ENCODE data around the gene EGFL8. TPM values are rescaled to one million over a fixed set of nuclear protein-coding genes. Genes with fewer than 3 reads are reported as not detected.
"Not testable (repeated sequence)": the region's sequence is repeated elsewhere in the genome, so short reads cannot be mapped to it uniquely, and the experiment has no call there.

Gene EGFL8
- 7.5 TPM for total RNA-seq

DNA sequence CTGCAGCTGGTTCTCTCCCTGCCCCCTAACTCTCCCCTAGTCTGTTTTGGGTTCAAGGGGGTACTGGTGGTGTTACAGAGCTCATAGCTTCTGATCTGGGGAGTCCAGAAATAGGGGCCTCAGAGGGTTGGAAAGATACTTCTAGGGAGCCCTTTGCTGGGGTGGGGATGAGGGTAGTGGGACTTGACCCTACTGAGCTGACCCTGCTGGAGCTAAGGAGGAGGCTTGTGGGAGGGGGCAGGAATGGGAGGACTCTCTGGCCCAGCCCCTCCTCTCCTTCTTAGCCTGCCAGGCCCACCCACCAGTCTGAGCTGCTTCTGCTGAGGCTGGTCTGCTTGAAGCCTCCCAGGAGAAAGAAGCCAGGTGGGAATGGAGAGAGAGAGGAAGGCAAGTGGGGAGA is at the start of gene EGFL8:
EGFL8 (plus strand) TSS at position 301 of the 400 bp plus-strand sequence. CDS start 1,571 bp downstream, outside the sequence.
- DNase-seq: no peak

GRCh38 chr6:32114796-32115195 is 49.6 kb upstream of the EGFL8 start:
- DNase-seq: no peak

DNA sequence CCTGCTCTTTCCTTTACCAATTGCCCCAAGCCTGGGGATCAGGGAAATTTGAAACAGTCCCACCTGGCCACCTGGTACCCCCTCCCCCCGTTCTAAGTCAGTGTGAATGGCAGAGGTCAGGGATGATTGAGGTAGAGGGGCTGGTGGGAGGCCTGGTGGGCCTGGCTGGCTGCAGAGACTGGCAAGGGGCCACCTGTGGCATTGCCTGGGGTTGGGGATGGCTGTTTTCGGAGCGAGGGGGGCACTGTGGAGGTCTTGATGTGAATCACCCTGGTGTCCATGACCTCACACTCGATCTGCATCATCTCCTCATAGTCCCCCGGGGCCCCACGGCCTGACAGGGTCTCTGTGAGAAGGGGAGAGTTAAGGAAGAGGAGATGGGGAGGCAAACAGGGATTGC is 48.8 kb upstream of the EGFL8 start:
- no peak for DNase-seq

GRCh38 chr6:32116674-32117073 is 47.7 kb upstream of the EGFL8 start:
- DNase-seq: no peak

- no peak for DNase-seq
Measured at GRCh38 chr6:32117461-32117860, 46.9 kb upstream of the EGFL8 start.

DNA sequence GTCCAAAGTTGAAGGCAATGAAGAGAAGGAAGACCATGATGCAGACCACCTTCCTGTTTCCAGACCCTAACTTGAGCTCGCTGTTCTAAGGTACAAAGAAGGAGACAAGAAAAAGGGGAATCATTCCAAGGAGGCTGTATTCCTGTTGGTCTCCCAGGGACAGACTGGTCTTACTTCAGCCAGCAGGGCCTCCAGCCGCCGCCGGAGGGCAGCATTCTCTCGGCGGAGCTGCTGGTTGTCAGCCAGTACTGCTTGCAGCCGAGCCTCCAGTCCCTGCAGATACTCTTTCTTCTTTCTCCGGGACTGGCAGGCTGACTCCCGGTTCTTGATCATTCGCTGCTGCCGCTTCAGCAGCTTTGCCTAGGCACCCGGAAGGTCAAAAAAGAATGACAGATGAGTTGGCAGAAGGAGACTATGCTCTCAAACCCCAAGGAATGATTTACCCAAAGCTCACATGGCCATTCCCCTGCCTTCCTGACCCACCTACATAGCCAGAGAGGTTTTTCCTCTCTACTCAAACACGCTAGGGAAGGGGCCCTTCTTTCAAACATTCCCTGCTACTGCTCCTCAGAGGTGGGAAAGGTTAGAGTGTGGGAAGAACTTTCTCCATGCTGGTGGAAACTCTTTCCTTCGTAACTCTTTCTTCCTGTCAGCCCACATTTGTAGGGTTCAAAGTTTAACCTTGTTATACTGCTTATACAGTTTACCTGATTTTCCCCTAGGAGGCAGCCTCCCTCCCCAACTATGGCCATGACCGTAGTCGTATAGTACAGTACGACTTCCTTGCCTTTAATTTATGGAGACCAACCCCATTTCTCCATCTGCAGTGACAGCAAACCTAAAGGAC is 45.4 kb upstream of the EGFL8 start:
- peak; percentile 84 for DNase-seq

DNA sequence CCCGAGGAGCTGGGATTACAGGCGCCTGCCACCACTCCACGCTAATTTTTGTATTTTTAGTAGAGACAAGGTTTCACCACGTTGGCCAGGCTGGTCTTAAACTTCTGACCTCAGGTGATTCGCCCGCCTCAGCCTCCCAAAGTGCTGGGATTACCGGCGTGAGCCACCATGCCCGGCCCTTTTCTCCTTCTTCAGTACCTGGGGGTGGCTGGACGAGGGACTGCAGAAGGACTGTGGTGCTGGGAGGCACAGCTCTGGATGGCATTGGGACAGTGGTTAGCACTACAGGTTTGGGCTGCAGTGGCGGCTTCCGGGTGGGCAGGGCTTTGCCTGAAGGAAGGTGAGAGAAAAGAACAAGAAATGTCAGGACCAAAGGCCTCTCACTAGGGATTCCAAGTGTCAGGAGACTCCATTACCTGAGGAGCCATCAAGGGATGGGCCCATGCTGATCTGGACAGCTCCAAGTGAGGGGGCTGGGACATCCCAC is 43.8 kb upstream of the EGFL8 start:
- no peak for DNase-seq

DNA sequence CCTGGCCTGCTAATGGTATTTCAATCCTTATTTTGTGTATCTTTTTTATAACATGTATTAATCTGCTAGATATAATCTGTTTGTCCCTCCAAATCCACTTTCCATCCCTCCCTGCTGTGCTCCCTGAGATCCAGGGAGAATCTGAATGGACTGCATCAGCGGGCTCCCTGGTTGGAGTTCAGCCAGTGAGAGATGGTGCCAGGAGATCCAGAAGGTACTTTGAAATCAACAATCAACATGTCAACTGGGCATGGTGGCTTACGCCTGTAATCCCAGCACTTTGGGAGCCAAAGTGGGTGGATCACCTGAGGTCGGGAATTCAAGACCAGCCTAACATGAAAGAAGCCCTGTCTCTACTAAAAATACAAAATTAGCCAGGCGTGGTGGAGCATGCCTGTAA is 40.7 kb upstream of the EGFL8 start:
- DNase-seq: no peak

- no peak for DNase-seq
Measured at GRCh38 chr6:32126880-32127279, 37.5 kb upstream of the EGFL8 start.

DNA sequence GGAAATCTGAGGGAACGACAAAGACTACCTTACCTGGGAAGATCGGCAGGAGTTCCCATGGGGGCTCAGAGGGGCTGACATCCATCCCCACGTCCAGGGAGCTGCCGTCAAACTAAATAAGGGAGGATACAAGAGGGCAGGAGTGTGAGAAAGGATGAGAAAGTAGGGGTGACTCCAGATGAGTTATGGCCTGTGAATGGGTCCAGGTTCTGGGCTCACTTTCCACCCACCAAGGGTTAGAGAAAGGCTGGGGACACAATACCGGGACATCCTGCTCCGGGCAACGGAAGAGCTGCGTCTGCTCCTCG is 37.0 kb upstream of the EGFL8 start:
- no peak for DNase-seq

DNA sequence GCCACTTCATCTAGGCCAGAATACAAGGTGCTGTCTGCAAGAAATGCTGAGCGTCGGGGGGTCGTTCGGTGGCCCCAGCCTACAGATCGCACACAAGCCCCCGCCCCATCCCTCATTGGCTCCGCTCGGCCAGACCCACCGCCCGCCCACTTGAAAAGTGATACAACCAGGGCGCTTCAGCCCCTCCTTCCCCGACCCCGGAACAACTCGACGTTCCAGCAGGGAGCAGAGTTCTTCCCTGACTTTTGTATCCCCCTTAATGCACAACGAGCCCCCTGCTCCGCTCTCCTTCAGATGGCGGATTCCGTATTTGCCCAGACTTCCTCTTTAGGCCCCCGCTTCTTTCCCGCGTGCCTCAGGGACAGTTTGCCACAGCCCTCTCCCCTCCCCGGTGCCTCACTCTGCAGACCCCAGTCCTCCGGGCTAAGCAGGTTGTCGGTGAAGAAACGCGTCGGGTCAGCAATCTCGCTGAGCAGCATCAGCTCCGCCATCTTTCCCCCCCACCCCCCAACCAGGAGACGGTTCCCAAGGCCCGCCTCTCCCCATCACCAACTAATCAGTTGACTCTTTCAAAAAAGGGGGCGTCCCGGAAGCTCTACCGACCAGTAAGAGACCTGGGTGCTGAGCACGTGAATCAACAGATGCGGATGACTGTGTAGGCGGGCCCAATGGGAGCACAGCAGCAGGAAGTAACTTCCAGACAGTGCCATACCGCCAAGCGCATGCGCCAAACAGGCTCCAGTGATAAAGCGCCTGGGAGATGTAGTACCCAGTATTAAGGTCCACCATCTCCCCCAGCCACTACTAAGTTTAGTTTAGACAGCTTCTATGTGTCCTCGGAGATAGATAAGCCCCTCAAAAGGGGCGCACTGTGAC is 36.4 kb upstream of the EGFL8 start, which contains the start of gene ATF6B:
ATF6B (minus strand) TSS at position 530 of the 876 bp plus-strand sequence; CDS start at position 491, 39 bp downstream.
- DNase-seq: peak; percentile 99

DNA sequence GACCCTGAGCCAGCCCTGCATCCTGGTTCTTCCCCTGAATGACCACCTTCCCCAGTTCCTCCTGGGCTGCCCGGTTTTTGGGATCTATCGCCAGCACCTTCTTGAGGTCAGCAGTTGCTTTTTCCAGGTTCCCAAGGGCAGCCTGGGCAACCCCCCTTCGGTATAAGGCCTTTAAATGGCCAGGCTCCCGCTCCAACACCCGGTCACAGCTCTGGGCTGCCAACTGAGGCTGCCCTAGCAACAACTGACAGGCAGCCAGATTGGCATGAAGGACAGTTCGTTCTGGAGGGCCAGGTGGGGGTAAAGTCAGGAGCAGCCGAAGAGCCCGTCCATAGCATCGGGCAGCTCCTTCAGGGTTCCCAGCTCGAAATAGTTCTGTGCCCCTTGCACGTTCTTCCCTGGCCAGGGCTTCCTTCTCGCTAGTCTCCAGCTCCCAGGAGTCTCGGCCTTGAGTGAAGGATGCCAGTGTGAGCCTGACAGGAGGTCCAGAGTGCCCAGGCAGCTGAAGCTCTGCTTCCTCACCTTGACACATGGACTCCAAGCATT is 35.6 kb upstream of the EGFL8 start:
- no peak for DNase-seq

DNA sequence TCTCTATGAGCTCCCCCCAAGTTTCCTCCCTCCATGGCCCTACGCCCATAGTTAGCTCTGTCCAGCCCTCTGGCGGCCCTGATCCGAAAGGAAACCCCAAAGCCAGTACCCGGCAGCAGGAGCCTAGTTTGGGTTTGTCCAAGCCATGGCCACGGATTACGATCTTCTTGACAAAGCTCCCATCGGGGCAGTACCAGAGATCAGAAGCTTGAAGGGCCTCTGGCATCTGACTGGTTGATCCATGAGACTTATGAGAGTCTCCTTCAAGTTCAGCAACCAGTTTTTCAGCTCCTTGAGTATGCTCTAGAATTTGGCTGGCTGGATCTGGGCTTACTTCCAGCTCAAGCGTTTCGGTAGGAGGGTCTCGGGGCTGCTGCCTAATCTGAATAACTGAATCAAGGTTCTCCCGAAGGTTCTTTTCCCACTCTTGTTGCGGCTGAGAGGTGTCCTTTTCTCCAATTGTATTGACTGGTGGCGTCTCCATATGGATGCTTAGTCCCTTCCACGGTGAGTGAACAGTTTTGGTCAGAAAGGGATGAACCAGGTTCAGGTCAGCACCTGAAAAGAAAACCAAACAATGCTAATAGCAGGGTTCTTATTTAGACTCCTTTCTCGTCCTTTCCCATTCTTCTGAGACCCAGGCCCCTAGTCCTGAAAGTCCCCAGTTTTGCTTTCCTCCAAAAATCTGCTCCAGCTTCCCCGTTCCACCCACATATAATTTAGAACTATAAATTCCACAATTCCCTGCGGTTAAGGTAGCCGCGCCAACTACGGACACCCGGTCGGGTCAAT is 34.9 kb upstream of the EGFL8 start:
- DNase-seq: no peak

- no peak for DNase-seq
Measured at GRCh38 chr6:32131439-32131948, 32.9 kb upstream of the EGFL8 start.

- DNase-seq: no peak
Measured at GRCh38 chr6:32132110-32132509, 32.3 kb upstream of the EGFL8 start.

GRCh38 chr6:32133786-32134185 is 30.6 kb upstream of the EGFL8 start:
- no peak for DNase-seq

GRCh38 chr6:32137454-32137853 is 26.9 kb upstream of the EGFL8 start:
- no peak for DNase-seq

DNA sequence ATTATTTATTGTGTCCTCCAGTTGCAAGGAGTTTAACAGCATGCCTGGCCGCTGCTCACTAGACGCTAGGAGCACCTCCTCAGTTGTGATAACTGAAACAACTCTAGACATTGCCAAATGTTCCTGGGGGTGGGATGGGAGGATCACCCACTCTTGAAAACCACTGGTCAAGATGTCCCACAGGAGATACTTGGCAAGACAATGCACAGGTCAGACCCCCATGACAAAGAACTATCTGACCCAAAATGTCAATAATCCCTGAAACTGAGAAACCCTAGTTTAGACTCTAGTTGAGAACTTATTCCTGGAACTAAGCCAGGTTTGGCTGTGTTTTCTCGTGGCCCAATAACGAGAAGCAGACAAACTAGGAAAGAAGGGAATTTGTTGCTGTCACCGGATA is 24.8 kb upstream of the EGFL8 start:
- DNase-seq: no peak

DNA sequence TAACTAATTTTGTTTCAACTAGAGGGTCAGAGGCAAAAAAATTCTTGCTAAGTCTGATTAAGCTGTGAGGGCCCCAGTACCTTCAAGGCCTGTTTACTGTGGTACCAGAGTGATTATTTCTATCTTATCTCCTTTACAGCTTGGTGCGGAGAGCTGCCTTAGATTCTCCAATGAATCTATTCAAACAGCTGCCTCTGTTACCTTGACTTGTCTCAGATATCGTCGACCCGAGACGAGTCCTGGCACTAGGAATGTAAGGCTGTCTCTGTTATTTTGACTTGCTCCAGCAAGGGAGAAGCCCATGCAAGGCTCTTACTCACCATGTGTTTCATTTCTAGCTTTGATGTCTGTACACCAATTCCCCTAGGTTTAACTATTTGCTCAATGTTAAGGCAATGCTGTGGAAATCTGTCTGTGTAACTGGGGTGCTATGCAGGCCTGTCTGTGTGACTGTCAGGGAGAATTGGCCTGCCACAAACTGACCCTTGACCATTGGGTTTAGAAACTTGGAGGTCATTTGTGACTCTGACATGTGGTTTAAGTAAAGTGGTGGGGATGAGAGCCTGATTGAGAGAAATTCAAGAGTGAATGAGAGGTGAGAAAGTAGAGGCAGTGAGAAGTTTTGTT is 23.9 kb upstream of the EGFL8 start:
- no peak for DNase-seq

DNA sequence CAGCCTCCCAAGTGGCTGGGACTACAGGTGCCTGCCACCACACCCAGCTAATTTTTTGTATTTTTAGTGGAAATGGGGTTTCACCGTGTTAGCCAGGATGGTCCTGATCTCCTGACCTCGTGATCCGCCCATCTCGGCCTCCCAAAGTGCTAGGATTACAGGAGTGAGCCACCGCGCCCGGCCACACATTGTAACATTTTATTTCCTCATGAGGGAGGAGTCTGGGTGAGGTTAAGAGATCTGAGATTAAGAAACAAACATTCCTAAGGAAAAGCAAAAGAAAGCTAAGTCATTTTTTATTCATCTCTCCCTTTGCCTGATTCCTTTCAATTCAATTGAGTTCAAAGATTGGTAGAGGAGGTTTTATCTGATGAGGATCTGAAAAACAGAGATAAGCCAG is 20.2 kb upstream of the EGFL8 start:
- DNase-seq: not testable (repeated sequence)

- DNase-seq: no peak
Measured at GRCh38 chr6:32146287-32146686, 18.1 kb upstream of the EGFL8 start.
